Measurements from ENCODE around the gene CHKB.
"Not testable (repeated sequence)": the region's sequence is repeated elsewhere in the genome, so short reads cannot be mapped to it uniquely, and the experiment has no call there.

CHKB gene

DNA sequence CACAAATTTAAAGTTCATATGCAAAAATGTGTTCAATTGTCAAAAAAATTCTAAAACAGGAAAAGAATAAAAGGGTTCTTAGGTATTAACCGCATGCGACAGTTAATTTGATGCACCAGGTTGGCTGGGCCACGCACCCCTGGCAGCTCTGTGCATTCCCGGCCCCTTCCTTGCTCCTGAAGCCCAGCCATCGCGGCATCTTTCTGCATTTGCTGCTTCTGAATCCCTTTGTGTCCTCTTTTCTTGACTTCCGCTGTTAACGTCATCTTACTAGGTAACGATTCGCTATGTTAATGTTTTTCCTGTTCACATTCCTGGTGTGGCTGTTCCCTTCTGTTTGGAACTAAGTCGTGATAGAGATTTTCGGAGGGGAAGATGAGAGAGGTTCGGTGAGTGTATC lies 44.9 kb downstream of the CHKB start:
- H3K4me1 ChIP-seq = peaks cover 4% of the 10 kb centered on the region
- H3K27ac ChIP-seq = peak overlapping the region; percentile 39
- TF ChIP-seq, protein P1, sequence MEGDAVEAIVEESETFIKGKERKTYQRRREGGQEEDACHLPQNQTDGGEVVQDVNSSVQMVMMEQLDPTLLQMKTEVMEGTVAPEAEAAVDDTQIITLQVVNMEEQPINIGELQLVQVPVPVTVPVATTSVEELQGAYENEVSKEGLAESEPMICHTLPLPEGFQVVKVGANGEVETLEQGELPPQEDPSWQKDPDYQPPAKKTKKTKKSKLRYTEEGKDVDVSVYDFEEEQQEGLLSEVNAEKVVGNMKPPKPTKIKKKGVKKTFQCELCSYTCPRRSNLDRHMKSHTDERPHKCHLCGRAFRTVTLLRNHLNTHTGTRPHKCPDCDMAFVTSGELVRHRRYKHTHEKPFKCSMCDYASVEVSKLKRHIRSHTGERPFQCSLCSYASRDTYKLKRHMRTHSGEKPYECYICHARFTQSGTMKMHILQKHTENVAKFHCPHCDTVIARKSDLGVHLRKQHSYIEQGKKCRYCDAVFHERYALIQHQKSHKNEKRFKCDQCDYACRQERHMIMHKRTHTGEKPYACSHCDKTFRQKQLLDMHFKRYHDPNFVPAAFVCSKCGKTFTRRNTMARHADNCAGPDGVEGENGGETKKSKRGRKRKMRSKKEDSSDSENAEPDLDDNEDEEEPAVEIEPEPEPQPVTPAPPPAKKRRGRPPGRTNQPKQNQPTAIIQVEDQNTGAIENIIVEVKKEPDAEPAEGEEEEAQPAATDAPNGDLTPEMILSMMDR (IDR thresholded peaks at IDR 0.05) = no peak
- no peak overlapping the region for H2AFZ ChIP-seq
- H3K27me3 ChIP-seq (ENCODE audit: control insufficient read depth, insufficient read depth, low read length) = no peaks in the 10 kb centered on the region
- H3K9me3 ChIP-seq (ENCODE audit: control insufficient read depth, low read length) = no peaks in the 10 kb centered on the region
- H3K4me2 ChIP-seq (ENCODE audit: low read length) = no peak overlapping the region
- no peaks in the 10 kb centered on the region for H3K36me3 ChIP-seq (ENCODE audit: control insufficient read depth, insufficient read depth, low read length)
- no peak overlapping the region for H3K9ac ChIP-seq
- H3K4me3 ChIP-seq (ENCODE audit: low read depth, low read length) = no peak overlapping the region
- no peaks in the 10 kb centered on the region for H3K79me2 ChIP-seq

DNA sequence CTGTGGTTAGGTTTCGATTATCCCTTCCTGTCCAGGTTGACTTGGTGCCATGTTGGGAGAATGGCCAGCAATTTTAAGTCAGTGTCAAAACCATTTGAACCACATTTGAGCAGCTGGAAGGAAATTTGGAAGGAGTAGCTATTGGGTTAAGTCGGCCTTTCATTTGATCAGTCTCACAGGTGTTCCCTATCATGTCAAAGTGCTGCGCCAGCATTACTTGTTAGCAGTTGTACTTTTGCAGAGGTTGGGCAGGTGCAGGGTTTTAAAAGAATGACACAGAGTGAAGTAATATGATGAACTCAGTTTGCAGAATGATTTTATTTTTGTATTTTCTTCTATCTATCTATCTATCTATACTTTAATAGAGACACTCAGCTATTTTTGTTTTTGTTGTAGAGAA lies 46.4 kb downstream of the CHKB start:
- TF ChIP-seq, protein P1 (IDR thresholded peaks at IDR 0.05) = no peak
- H3K79me2 ChIP-seq = no peaks in the 10 kb centered on the region
- no peaks in the 10 kb centered on the region for H3K9me3 ChIP-seq (ENCODE audit: control insufficient read depth, low read length)
- peak overlapping the region; percentile 9 for H3K4me2 ChIP-seq (ENCODE audit: low read length)
- no peak overlapping the region for H3K27ac ChIP-seq
- no peaks in the 10 kb centered on the region for H3K27me3 ChIP-seq (ENCODE audit: control insufficient read depth, insufficient read depth, low read length)
- H3K4me1 ChIP-seq = peaks cover 4% of the 10 kb centered on the region
- H3K9ac ChIP-seq = no peak overlapping the region
- no peak overlapping the region for H3K4me3 ChIP-seq (ENCODE audit: low read depth, low read length)
- no peaks in the 10 kb centered on the region for H3K36me3 ChIP-seq (ENCODE audit: control insufficient read depth, insufficient read depth, low read length)
- H2AFZ ChIP-seq = no peak overlapping the region

DNA sequence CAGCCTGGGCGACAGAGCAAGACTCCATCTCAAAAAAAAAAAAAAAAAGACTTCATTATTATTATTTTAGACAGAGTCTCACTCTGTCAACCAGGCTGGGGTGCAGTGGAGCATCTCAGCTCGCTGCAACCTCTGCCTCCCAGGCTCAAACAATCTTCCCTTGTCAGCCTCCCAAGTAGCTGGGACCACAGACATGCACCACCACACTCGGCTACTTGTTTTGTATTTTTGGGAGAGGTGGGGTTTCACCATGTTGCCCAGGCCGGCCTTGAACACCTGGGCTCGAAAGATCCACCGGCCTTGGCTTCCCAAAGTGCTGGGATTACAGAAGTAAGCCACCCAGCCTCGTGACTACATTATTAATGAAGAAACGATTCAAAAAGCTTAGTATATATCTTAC lies 47.5 kb downstream of the CHKB start:
- no peak overlapping the region for H3K4me2 ChIP-seq (ENCODE audit: low read length)
- H3K79me2 ChIP-seq = no peaks in the 10 kb centered on the region
- H3K36me3 ChIP-seq (ENCODE audit: control insufficient read depth, insufficient read depth, low read length) = no peaks in the 10 kb centered on the region
- no peaks in the 10 kb centered on the region for H3K9me3 ChIP-seq (ENCODE audit: control insufficient read depth, low read length)
- TF ChIP-seq, protein P1 (IDR thresholded peaks at IDR 0.05) = no peak
- H3K4me3 ChIP-seq (ENCODE audit: low read depth, low read length) = no peak overlapping the region
- H3K27me3 ChIP-seq (ENCODE audit: control insufficient read depth, insufficient read depth, low read length) = no peaks in the 10 kb centered on the region
- peaks cover 4% of the 10 kb centered on the region for H3K4me1 ChIP-seq
- no peak overlapping the region for H3K27ac ChIP-seq
- no peak overlapping the region for H3K9ac ChIP-seq
- no peak overlapping the region for H2AFZ ChIP-seq

DNA sequence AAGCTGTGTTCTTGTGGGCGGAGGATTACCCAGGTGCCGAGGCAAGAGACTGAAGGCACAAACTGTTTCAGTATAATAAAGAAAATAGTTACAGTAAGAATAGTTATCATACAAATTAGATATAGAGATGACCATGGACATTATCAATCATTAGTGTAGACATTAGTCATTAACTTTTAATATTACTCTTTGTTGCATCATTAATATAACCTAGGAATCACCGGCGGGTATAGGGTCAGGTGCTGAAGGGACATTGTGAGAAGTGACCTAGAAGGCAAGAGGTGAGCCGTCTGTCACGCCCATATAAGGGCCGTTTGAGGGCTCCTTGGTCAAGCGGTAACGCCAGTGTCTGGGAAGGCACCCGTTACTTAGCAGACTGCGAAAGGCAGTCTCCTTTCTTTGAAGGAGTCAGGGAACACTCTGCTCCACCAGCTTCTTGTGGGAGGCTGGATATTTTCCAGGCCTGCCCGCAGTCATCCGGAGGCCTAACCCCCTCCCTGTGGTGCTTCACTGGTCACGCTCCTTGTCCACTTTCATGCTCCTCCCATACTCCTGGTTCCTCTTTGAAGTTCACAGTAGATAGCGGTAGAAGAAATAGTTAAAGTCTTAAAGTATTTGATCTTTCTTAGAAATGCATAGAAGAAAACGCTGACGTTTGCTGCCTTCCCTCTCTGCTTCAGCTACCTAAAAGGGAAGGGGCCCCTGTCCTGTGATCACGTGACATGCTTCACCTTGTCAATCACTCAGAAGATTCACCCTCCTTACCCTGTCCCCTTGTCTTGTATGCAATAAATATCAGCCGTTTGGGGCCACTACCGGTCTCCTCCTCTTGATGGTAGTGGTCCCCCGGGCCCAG lies 48.6 kb downstream of the CHKB start:
- peak overlapping the region; percentile 54 for H2AFZ ChIP-seq
- not testable (repeated sequence) for H3K27me3 ChIP-seq (ENCODE audit: control insufficient read depth, insufficient read depth, low read length); H3K4me1 ChIP-seq; H3K9me3 ChIP-seq (ENCODE audit: control insufficient read depth, low read length); H3K9ac ChIP-seq; H3K36me3 ChIP-seq (ENCODE audit: control insufficient read depth, insufficient read depth, low read length); H3K79me2 ChIP-seq
- peak overlapping the region; percentile 22 for H3K4me3 ChIP-seq (ENCODE audit: low read depth, low read length)
- peak overlapping the region; percentile 51 for H3K4me2 ChIP-seq (ENCODE audit: low read length)
- H3K27ac ChIP-seq = peak overlapping the region; percentile 75

DNA sequence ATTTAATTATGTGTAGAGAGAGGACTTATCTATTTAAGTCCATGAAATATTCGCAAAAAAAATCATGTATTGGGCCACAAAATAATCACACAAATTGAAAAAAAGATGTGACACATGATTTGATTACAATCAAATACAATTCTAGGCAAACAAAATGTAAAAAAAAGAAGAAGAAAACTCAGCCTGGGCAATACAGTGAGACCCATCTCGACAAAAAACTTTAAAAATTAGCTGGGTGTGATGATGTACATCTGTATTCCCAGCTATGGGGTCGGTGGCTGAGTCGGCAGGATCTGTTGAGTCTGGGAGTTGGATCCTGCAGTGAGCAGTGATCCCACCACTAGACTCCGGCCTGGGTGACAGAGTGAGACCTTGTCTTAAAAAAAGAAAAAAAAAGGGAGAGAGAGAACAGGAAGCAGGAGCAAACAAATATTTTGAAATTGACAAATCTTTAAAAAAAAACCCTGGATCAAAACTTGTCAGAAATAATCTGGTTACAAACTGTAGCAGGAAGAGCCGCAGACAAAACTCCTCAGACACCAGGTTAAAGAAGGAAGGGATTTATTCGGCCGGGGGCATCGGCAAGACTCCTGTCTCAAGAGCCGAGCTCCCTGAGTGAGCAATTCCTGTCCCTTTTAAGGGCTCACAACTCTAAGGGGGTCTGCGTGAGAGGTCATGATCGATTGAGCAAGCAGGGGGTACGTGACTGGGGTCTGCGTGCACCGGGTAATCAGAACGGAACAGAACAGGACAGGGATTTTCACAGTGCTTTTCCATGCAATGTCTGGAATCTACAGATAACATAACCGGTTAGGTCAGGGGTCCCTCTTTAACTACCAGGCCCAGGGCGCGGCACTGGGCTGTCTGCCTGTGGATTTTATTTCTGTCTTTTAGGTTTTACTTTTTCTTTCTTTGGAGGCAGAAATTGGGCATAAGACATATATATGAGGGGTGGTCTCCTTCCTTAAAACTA lies 49.5 kb downstream of the CHKB start:
- TF ChIP-seq, protein P1 (IDR thresholded peaks at IDR 0.05) = no peak
- peaks cover 4% of the 10 kb centered on the region for H3K4me1 ChIP-seq
- H3K4me2 ChIP-seq (ENCODE audit: low read length) = peak overlapping the region; percentile 35
- no peaks in the 10 kb centered on the region for H3K27me3 ChIP-seq (ENCODE audit: control insufficient read depth, insufficient read depth, low read length)
- H3K4me3 ChIP-seq (ENCODE audit: low read depth, low read length) = no peak overlapping the region
- no peaks in the 10 kb centered on the region for H3K79me2 ChIP-seq
- H3K9ac ChIP-seq = no peak overlapping the region
- peak overlapping the region; percentile 88 for H3K27ac ChIP-seq
- no peaks in the 10 kb centered on the region for H3K36me3 ChIP-seq (ENCODE audit: control insufficient read depth, insufficient read depth, low read length)
- no peak overlapping the region for H2AFZ ChIP-seq
- no peaks in the 10 kb centered on the region for H3K9me3 ChIP-seq (ENCODE audit: control insufficient read depth, low read length)
